ENCODE results near the gene PTPRU.

The PTPRU gene

GRCh38 chr1:29365906-29366670, 129.8 kb downstream of the PTPRU start:
- no peak for TF ChIP-seq L3MBTL2 (conservative IDR thresholded peaks at IDR 0.05)
- TF ChIP-seq BHLHE40 (IDR thresholded peaks at IDR 0.05; ENCODE audit: borderline replicate concordance), result no peak
- TF ChIP-seq ARNT (IDR thresholded peaks at IDR 0.05), result no peak
- TF ChIP-seq SUZ12 (IDR thresholded peaks at IDR 0.05), result no peak
- no peak for TF ChIP-seq ELF4 (IDR thresholded peaks at IDR 0.05)
- no peak for TF ChIP-seq FOXK2 (IDR thresholded peaks at IDR 0.05)
- TF ChIP-seq FOXA1 (IDR thresholded peaks at IDR 0.05), result no peak
- no peak for TF ChIP-seq ZNF384 (IDR thresholded peaks at IDR 0.05)
- no peak for TF ChIP-seq PKNOX1 (IDR thresholded peaks at IDR 0.05)
- TF ChIP-seq NFRKB (IDR thresholded peaks at IDR 0.05), result no peak
- TF ChIP-seq FOXM1 (IDR thresholded peaks at IDR 0.05; ENCODE audit: borderline replicate concordance), result no peak
- no peak for TF ChIP-seq HDGF (IDR thresholded peaks at IDR 0.05; ENCODE audit: borderline replicate concordance)
- TF ChIP-seq SP1 (IDR thresholded peaks at IDR 0.05), result no peak
- TF ChIP-seq CTBP1 (IDR thresholded peaks at IDR 0.05; ENCODE audit: borderline replicate concordance), result no peak
- no peak for TF ChIP-seq TARDBP (IDR thresholded peaks at IDR 0.05)
- no peak for TF ChIP-seq LEF1 (IDR thresholded peaks at IDR 0.05; ENCODE audit: borderline replicate concordance)
- ChIA-PET CTCF (no interaction called here), POLR2A (no interaction called here)
- DNase-seq (ENCODE audit: extremely low spot score), result no peak

GRCh38 chr1:29368936-29369932, 132.9 kb downstream of the PTPRU start:
- ChIA-PET POLR2A (no interaction called here), CTCF (interaction anchor here (0.6 kb wide), 1 partner anchor 27 kb away, joined by 3 read pairs; no protein-coding TSS in a partner anchor)
- no peak for TF ChIP-seq TARDBP (IDR thresholded peaks at IDR 0.05)
- TF ChIP-seq HDGF (IDR thresholded peaks at IDR 0.05; ENCODE audit: borderline replicate concordance), result no peak
- no peak for TF ChIP-seq FOXM1 (IDR thresholded peaks at IDR 0.05; ENCODE audit: borderline replicate concordance)
- TF ChIP-seq ZNF384 (IDR thresholded peaks at IDR 0.05), result no peak
- no peak for TF ChIP-seq SUZ12 (IDR thresholded peaks at IDR 0.05)
- no peak for TF ChIP-seq PKNOX1 (IDR thresholded peaks at IDR 0.05)
- no peak for TF ChIP-seq FOXK2 (IDR thresholded peaks at IDR 0.05)
- TF ChIP-seq L3MBTL2 (conservative IDR thresholded peaks at IDR 0.05), result no peak
- no peak for TF ChIP-seq FOXA1 (IDR thresholded peaks at IDR 0.05)
- no peak for TF ChIP-seq BHLHE40 (IDR thresholded peaks at IDR 0.05; ENCODE audit: borderline replicate concordance)
- no peak for TF ChIP-seq ELF4 (IDR thresholded peaks at IDR 0.05)
- no peak for TF ChIP-seq SP1 (IDR thresholded peaks at IDR 0.05)
- no peak for TF ChIP-seq NFRKB (IDR thresholded peaks at IDR 0.05)
- TF ChIP-seq CTBP1 (IDR thresholded peaks at IDR 0.05; ENCODE audit: borderline replicate concordance), result no peak
- no peak for TF ChIP-seq LEF1 (IDR thresholded peaks at IDR 0.05; ENCODE audit: borderline replicate concordance)
- DNase-seq (ENCODE audit: extremely low spot score), result no peak

- TF ChIP-seq BHLHE40 (IDR thresholded peaks at IDR 0.05; ENCODE audit: borderline replicate concordance), result no peak
- TF ChIP-seq FOXA1 (IDR thresholded peaks at IDR 0.05), result no peak
- no peak for TF ChIP-seq HDGF (IDR thresholded peaks at IDR 0.05; ENCODE audit: borderline replicate concordance)
- TF ChIP-seq FOXK2 (IDR thresholded peaks at IDR 0.05), result no peak
- TF ChIP-seq CTBP1 (IDR thresholded peaks at IDR 0.05; ENCODE audit: borderline replicate concordance), result no peak
- TF ChIP-seq L3MBTL2 (conservative IDR thresholded peaks at IDR 0.05), result no peak
- ChIA-PET CTCF (no interaction called here), POLR2A (no interaction called here)
- DNase-seq (ENCODE audit: extremely low spot score), result no peak
These were observed 133.7 kb downstream of the PTPRU start for GRCh38 chr1:29370067-29370466.

GRCh38 chr1:29371332-29371731, 135.0 kb downstream of the PTPRU start:
- TF ChIP-seq HDGF (IDR thresholded peaks at IDR 0.05; ENCODE audit: borderline replicate concordance) (no peak), SP1 (IDR thresholded peaks at IDR 0.05) (no peak), ARNT (IDR thresholded peaks at IDR 0.05) (no peak), L3MBTL2 (conservative IDR thresholded peaks at IDR 0.05) (no peak), BHLHE40 (IDR thresholded peaks at IDR 0.05; ENCODE audit: borderline replicate concordance) (no peak), FOXA1 (IDR thresholded peaks at IDR 0.05) (no peak), FOXK2 (IDR thresholded peaks at IDR 0.05) (no peak), NFRKB (IDR thresholded peaks at IDR 0.05) (no peak)
- DNase-seq (ENCODE audit: extremely low spot score), result no peak
- ChIA-PET CTCF (no interaction called here), POLR2A (no interaction called here)

GRCh38 chr1:29372108-29372507, 135.8 kb downstream of the PTPRU start:
- TF ChIP-seq LEF1 (IDR thresholded peaks at IDR 0.05; ENCODE audit: borderline replicate concordance), result no peak
- no peak for TF ChIP-seq FOXA1 (IDR thresholded peaks at IDR 0.05)
- no peak for TF ChIP-seq BHLHE40 (IDR thresholded peaks at IDR 0.05; ENCODE audit: borderline replicate concordance)
- no peak for TF ChIP-seq SP1 (IDR thresholded peaks at IDR 0.05)
- TF ChIP-seq NFRKB (IDR thresholded peaks at IDR 0.05), result no peak
- TF ChIP-seq ARNT (IDR thresholded peaks at IDR 0.05), result no peak

More at GRCh38 chr1:29372108-29372507, 135.8 kb downstream of the PTPRU start:
- CTCF ChIA-PET, result interaction anchor here (0.5 kb wide), 1 partner anchor 743 kb away, joined by 3 read pairs; no protein-coding TSS in a partner anchor
- POLR2A ChIA-PET, result no interaction called here
- no peak for DNase-seq (ENCODE audit: extremely low spot score)

Data from HEK293T (cell line).